K562 (cell line): Measurements from ENCODE around the gene MBOAT7. TPM values are rescaled to one million over a fixed set of nuclear protein-coding genes. Genes with fewer than 3 reads are reported as not detected.

Experiments used
- ATAC-seq: fragments of 200-7000 bp; cut with Tn5 transposase; 3 replicates; pipeline ENCODE4 v1.9.1; 2020; ENCODE audit warnings: moderate library complexity
- BruUV-seq: library from RNA; stranded (reverse); fragments of 400-500 nt; replicated peaks from 2 replicates; lab custom pipeline; 2021; lab: Mats Ljungman, UMichigan
- CTCF ChIA-PET: fragments of 300-600 bp; formaldehyde crosslinking; extraction: SDS; loops from one replicate; lab custom pipeline; 2021; ENCODE audit warnings: low intra/inter-chr PET ratio; lab: Yijun Ruan, JAX
- POLR2A ChIA-PET: fragments of 300-600, 350-650 bp; sonication (Branson Sonifier 250); formaldehyde crosslinking; extraction: SDS; loops from one replicate; lab custom pipeline; 2021; ENCODE audit warnings: antibody characterized with exemption, inconsistent platforms; lab: Yijun Ruan, JAX
- DNase-seq, 4 experiments: peaks; one replicate each; pipeline versions ENCODE4 v3.0.0 to v3.0.0-alpha.2; 2011 to 2018; ENCODE audit warnings: low spot score in 3 of 4, mixed read lengths in 3 of 4; ENCODE audit errors: extremely low read depth in 1 of 4
- FAIRE-seq: peaks from 2 replicates; lab custom pipeline; 2011; peaks lifted over from hg19 to GRCh38; lab: Jason Lieb, UNC
- H2AFZ ChIP-seq: 2 replicates; pipeline ENCODE4 v1.6.0; 2011; ENCODE audit warnings: low read depth, low read length, control low read depth, inconsistent platforms
- H3K27ac ChIP-seq: fragments of 200-600 bp; 3 replicates; pipeline ENCODE4 v1.8.0; 2011; ENCODE audit warnings: low read depth, mild to moderate bottlenecking, control low read depth, inconsistent platforms, low read length, moderate library complexity, mixed read lengths; ENCODE audit errors: extremely low read depth
- H3K27me3 ChIP-seq, 2 experiments: fragments of 300-600 bp in 1 of 2; 2 replicates in 1 of 2; 3 replicates in 1 of 2; pipeline versions ENCODE4 v1.6.0 to v1.8.0; 2011; ENCODE audit warnings: inconsistent platforms in 2 of 2, low read length in 2 of 2, mild to moderate bottlenecking in 1 of 2, mixed read lengths in 1 of 2, moderate library complexity in 1 of 2; ENCODE audit not compliant: control insufficient read depth in 2 of 2, insufficient read depth in 2 of 2
- H3K36me3 ChIP-seq: fragments of 300-600 bp; 3 replicates; pipeline ENCODE4 v1.8.0; 2011; ENCODE audit warnings: mild to moderate bottlenecking, low read length, inconsistent platforms; ENCODE audit not compliant: control insufficient read depth, insufficient read depth
- H3K4me1 ChIP-seq, 2 experiments: fragments of 200-600 bp in 1 of 2; replicated peaks in 1 of 2; 2 replicates in 1 of 2; 3 replicates in 1 of 2; pipeline versions ENCODE4 v1.5.1 to v1.8.0; 2011; ENCODE audit warnings: inconsistent platforms in 2 of 2, low read length in 2 of 2, mild to moderate bottlenecking in 1 of 2, mixed read lengths in 1 of 2, moderate library complexity in 1 of 2; ENCODE audit not compliant: control insufficient read depth in 2 of 2, insufficient read depth in 2 of 2
- H3K4me2 ChIP-seq: 2 replicates; pipeline ENCODE4 v1.6.1; 2011; ENCODE audit warnings: low read length, control low read depth, inconsistent platforms, mixed read lengths; ENCODE audit not compliant: insufficient read depth
- H3K4me3 ChIP-seq: fragments of 200-600 bp; sonication (generic), shearing (Covaris generic); 2 replicates; pipeline ENCODE4 v1.5.1; 2016; ENCODE audit warnings: control low read depth, inconsistent platforms
- H3K79me2 ChIP-seq: fragments of 200-600 bp; 3 replicates; pipeline ENCODE4 v1.8.0; 2011; ENCODE audit warnings: low read length, inconsistent platforms; ENCODE audit not compliant: control insufficient read depth, insufficient read depth
- H3K9ac ChIP-seq, 2 experiments: 2 replicates each; pipeline versions ENCODE4 v1.6.0 to v1.6.1; 2011; ENCODE audit warnings: low read depth in 2 of 2, low read length in 2 of 2, control low read depth in 1 of 2, inconsistent platforms in 1 of 2, mild to moderate bottlenecking in 1 of 2, mixed read lengths in 1 of 2; ENCODE audit not compliant: insufficient read depth in 1 of 2
- H3K9me1 ChIP-seq: one replicate; pipeline ENCODE4 v1.6.0; 2011; ENCODE audit warnings: inconsistent platforms, mild to moderate bottlenecking, low read length, moderate library complexity; ENCODE audit not compliant: control insufficient read depth, insufficient read depth
- H3K9me3 ChIP-seq: replicated peaks from 2 replicates; pipeline ENCODE4 v1.5.1; 2011; ENCODE audit warnings: low read depth, low read length, inconsistent platforms; ENCODE audit not compliant: control insufficient read depth, insufficient read depth
- H4K20me1 ChIP-seq: replicated peaks from 2 replicates; pipeline ENCODE4 v1.6.1; 2011; ENCODE audit warnings: low read length, inconsistent platforms, mixed read lengths; ENCODE audit not compliant: control insufficient read depth, insufficient read depth
- BMI1 ChIP-seq: fragments of 150-350 bp; IDR thresholded peaks from 2 replicates; pipeline ENCODE4 v1.6.1; 2014; ENCODE audit warnings: low read length
- CBFB ChIP-seq: sonication (generic); formaldehyde crosslinking; IDR thresholded peaks from 2 replicates; pipeline ENCODE4 v1.4.0; 2020; ENCODE audit warnings: mild to moderate bottlenecking, missing genetic modification reagents
- CTBP1 ChIP-seq: fragments of 450-650 bp; IDR thresholded peaks from 2 replicates; pipeline ENCODE4 v1.6.1; 2016; ENCODE audit warnings: borderline replicate concordance
- CTCF ChIP-seq, 3 experiments: IDR thresholded peaks in 2 of 3; conservative IDR thresholded peaks in 1 of 3; 2 replicates each; pipeline ENCODE4 v1.5.1; 2011 to 2012; ENCODE audit warnings: low read length in 3 of 3, mild to moderate bottlenecking in 3 of 3, control low read depth in 2 of 3, improper control_type of control experiment in 1 of 3, inconsistent platforms in 1 of 3, low read depth in 1 of 3, mixed read lengths in 1 of 3, moderate library complexity in 1 of 3; ENCODE audit not compliant: insufficient read depth in 2 of 3
- ETV6 ChIP-seq, 3 experiments: fragments of 150-350 bp in 1 of 3; sonication (generic) in 1 of 3; formaldehyde crosslinking in 1 of 3; IDR thresholded peaks; 2 replicates each; pipeline versions ENCODE4 v1.6.1 to v1.8.0; 2014 to 2022; ENCODE audit warnings: borderline replicate concordance in 2 of 3, low read depth in 2 of 3, antibody characterized with exemption in 1 of 3, low read length in 1 of 3, mild to moderate bottlenecking in 1 of 3, missing genetic modification reagents in 1 of 3
- FOXJ2 ChIP-seq: fragments of 200-800 bp; sonication (Bioruptor generic); IDR thresholded peaks from 2 replicates; pipeline ENCODE4 v1.6.1; 2016; ENCODE audit warnings: missing genetic modification characterization, missing compliant biosample characterization
- FOXK1 ChIP-seq: sonication (generic); formaldehyde crosslinking; IDR thresholded peaks from 2 replicates; pipeline ENCODE4 v1.8.0; 2022; ENCODE audit warnings: missing genetic modification reagents, mild to moderate bottlenecking, borderline replicate concordance
- KDM1A ChIP-seq, 2 experiments: fragments of 450-650 bp; IDR thresholded peaks; 2 replicates each; pipeline ENCODE4 v1.6.1; 2016; ENCODE audit warnings: mild to moderate bottlenecking in 2 of 2
- MBD1 ChIP-seq: fragments of 250-450 bp; sonication (Bioruptor Pico); IDR thresholded peaks from 2 replicates; pipeline ENCODE4 v1.8.0; 2022; ENCODE audit warnings: inconsistent platforms
- MXI1 ChIP-seq: IDR thresholded peaks from 2 replicates; pipeline ENCODE4 v1.6.1; 2011; ENCODE audit warnings: low read depth, mild to moderate bottlenecking, improper control_type of control experiment, low read length
- MYNN ChIP-seq, 2 experiments: sonication (generic); formaldehyde crosslinking in 1 of 2; IDR thresholded peaks; 2 replicates each; pipeline versions ENCODE4 v1.5.0 to v1.6.1; 2016 to 2020; ENCODE audit warnings: antibody characterized with exemption in 1 of 2, missing genetic modification reagents in 1 of 2
- RCOR1 ChIP-seq, 2 experiments: IDR thresholded peaks; 2 replicates each; pipeline ENCODE4 v1.6.1; 2012; ENCODE audit warnings: low read depth in 2 of 2, low read length in 2 of 2, borderline replicate concordance in 1 of 2, improper control_type of control experiment in 1 of 2
- RFX1 ChIP-seq: fragments of 450-650 bp; IDR thresholded peaks from 2 replicates; pipeline ENCODE4 v1.6.1; 2016; ENCODE audit warnings: mild to moderate bottlenecking, moderate library complexity
- ZNF12 ChIP-seq: sonication (generic); formaldehyde crosslinking; IDR thresholded peaks from 2 replicates; pipeline ENCODE4 v1.4.0; 2020; ENCODE audit warnings: mild to moderate bottlenecking, missing genetic modification reagents
- WGBS: fragments of 100-300 bp; shearing (Covaris generic); methylation state at CpG from one replicate; pipeline ENCODE4 v1.1.6; 2016; ENCODE audit warnings: low coverage, mixed read lengths; ENCODE audit not compliant: insufficient coverage; ENCODE audit errors: missing lambda C conversion rate; 5-methylcytosine and 5-hydroxymethylcytosine counted together
- in situ Hi-C: fragments of 300-500 bp; cut with MboI; formaldehyde crosslinking; loops from 4 replicates; pipeline ENCODE4 v1.15.0; 2018; ENCODE audit warnings: inconsistent platforms, mixed read lengths
- intact Hi-C: fragments of 100-400 bp; cut with micrococcal nuclease; formaldehyde crosslinking; loops from 2 replicates; pipeline ENCODE4 v1.14.2; 2022
- polyA plus RNA-seq, 8 experiments: library from polyadenylated mRNA; depleted of rRNA in 4 of 8; stranded (reverse) in 5 of 8; unstranded in 3 of 8; fragments of >200 nt; fragmentation: Nextera tagmentation in 2 of 8; fragmentation: Illumina TruSeq in 1 of 8; extraction: Ambion mirVana in 2 of 8; extraction: Trizol in 1 of 8; gene quantifications; 2 replicates each; pipeline versions ENCODE4 v1.2.1 to v1.2.3, GENCODE V29; 2011 to 2014; ENCODE audit warnings: inconsistent platforms in 1 of 8, missing spikeins in 1 of 8
- total RNA-seq, 7 experiments: library from RNA; depleted of rRNA in 6 of 7; stranded (reverse); fragments of >200 nt in 6 of 7; fragmentation: Illumina TruSeq in 2 of 7; extraction: Trizol in 2 of 7; gene quantifications; 2 replicates each; pipeline versions ENCODE4 v1.2.1 to v1.2.3, GENCODE V29; 2011 to 2021; ENCODE audit warnings: low replicate concordance in 1 of 7

The MBOAT7 gene
- total and polyA plus RNA-seq, 9 of the 15 experiments (the other 6 are each of a cell fraction or from before 2014, with no cell fraction given): 1.4 to 153 (median 56.1) TPM

GRCh38 chr19:54179921-54180461 is 9.4 kb downstream of the MBOAT7 start:
- DNase-seq: peak in 2 of 4 experiments; percentile 19 to 25
- no TSS peak for BruUV-seq
- in situ Hi-C loops (no loop called here), intact Hi-C loops (no loop called here)
- peak; percentile 37 for FAIRE-seq
- POLR2A ChIA-PET: interaction anchor here (1.3 to 1.7 kb wide), 3 partner anchors 10 to 21 kb away, joined by 4 to 10 read pairs (median 8); partner anchors contain the start of genes MBOAT7 and RPS9
- TF ChIP-seq CTBP1 (0 out of 2 replicates have a peak, but pooled peaks have one; percentile 26), RFX1 (peak; percentile 97), ZNF12 (CRISPR knock-in tag) (0 out of 2 replicates have a peak, but pooled peaks have one; percentile 27), CBFB (CRISPR knock-in tag) (no peak), RCOR1 (IDR thresholded peaks at IDR 0.05; ENCODE audit: borderline replicate concordance in 1 of 2, low read depth in 2 of 2, low read length in 2 of 2) (peak in 1 of 2 experiments; percentile 54; a peak in 1 of 4 replicates), CTCF (IDR thresholded peaks at IDR 0.05 in 2 of 3, conservative IDR thresholded peaks at IDR 0.05 in 1 of 3; ENCODE audit: insufficient read depth in 2 of 3, low read depth in 1 of 3, low read length in 3 of 3) (peak in 2 of 3 experiments; percentile 23 to 43; a peak in 3 of 6 replicates), FOXJ2 (tag) (peak; percentile 76), BMI1 (peak; percentile 47; the same call in 1 of the 2 replicates), ETV6 (IDR thresholded peaks at IDR 0.05; ENCODE audit: borderline replicate concordance in 1 of 2, low read depth in 2 of 2, low read length in 1 of 2) (no peak), ETV6 (CRISPR knock-in tag; IDR thresholded peaks at IDR 0.05; ENCODE audit: borderline replicate concordance) (no peak), MYNN (IDR thresholded peaks at IDR 0.05) (peak; percentile 99), MYNN (CRISPR knock-in tag; IDR thresholded peaks at IDR 0.05) (peak; percentile 82; the same call in 1 of the 2 replicates), MXI1 (peak; percentile 90), FOXK1 (no peak), MBD1 (no peak), KDM1A (IDR thresholded peaks at IDR 0.05) (peak in 1 of 2 experiments; percentile 27; a peak in 1 of 4 replicates)
- Histone ChIP-seq H3K9me1 (peaks cover 3% of the 10 kb centered on the region), H3K4me1 (peaks cover 0 to 13% of the 10 kb centered on the region in 2 experiments; a peak in 2 of 5 replicates), H3K79me2 (no peaks in the 10 kb centered on the region), H3K27ac (no peak overlapping the region), H3K4me2 (no peak overlapping the region), H2AFZ (no peak overlapping the region), H3K4me3 (no peak overlapping the region), H3K27me3 (no peaks in the 10 kb centered on the region), H3K36me3 (peaks cover 63% of the 10 kb centered on the region; the same call in 2 of the 3 replicates), H3K9me3 (no peaks in the 10 kb centered on the region), H3K9ac (no peak overlapping the region), H4K20me1 (no peaks in the 10 kb centered on the region; the same call in 1 of the 2 replicates)
- peak; percentile 63 for ATAC-seq
- CTCF ChIA-PET: no interaction called here
- 85% methylated on average over 9 of the region's 10 CpGs for WGBS
